NOMO-1 (cell line): ENCODE results near the gene ERRFI1.
"Not testable (repeated sequence)": the region's sequence is repeated elsewhere in the genome, so short reads cannot be mapped to it uniquely, and the experiment has no call there.

Experiments used
- DNase-seq, 2 experiments: peaks; one replicate each; lab custom pipeline; 2025; ENCODE audit not compliant: unreplicated experiment in 2 of 2; lab: John Stamatoyannopoulos, UW

Gene ERRFI1

DNA sequence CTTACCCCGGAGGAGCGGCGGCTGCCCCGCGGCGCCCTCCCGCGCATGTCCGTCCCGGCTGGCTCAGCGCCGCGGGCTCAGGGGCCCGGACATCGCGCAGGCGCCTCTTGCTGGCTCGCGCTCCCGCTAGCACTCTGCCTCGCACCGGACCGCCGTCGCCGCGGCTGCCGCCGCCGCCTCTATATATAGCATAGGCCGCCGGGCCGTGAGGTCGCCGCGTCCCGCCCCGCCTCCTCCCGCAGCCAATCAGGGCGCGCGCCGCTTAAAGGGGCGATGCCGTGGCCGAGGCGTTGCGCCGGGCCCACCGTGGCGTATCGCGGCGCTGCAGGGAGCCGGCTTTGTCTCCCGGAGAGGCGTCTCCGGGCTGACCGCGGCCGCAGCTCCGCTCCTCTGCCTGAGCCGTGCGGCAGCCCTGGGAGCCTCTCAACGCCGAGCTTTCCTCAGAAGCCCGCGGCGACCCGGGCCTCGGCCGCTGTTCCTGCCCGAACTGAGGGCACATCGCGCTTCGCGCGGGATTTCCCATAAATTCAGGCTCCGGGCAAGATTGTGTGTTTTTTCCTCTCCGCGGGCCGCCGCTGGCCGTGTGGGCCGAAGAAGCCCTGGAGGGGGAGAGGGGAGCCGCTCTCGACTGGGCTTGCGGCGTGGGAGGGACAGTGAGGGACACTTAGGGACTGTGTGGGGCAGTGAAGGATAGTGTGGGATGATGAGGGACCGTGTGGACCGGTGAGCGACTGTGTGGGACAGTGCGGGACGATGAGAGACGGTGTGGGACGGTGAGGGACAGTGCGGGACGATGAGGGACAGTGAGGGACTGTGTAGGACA, at the start of gene ERRFI1:
Gene ERRFI1 (minus strand): TSS at position 157 of the 823 bp plus-strand sequence. CDS start 10,690 bp downstream, outside the sequence.
- peak; percentile 61 to 84 for DNase-seq

DNA sequence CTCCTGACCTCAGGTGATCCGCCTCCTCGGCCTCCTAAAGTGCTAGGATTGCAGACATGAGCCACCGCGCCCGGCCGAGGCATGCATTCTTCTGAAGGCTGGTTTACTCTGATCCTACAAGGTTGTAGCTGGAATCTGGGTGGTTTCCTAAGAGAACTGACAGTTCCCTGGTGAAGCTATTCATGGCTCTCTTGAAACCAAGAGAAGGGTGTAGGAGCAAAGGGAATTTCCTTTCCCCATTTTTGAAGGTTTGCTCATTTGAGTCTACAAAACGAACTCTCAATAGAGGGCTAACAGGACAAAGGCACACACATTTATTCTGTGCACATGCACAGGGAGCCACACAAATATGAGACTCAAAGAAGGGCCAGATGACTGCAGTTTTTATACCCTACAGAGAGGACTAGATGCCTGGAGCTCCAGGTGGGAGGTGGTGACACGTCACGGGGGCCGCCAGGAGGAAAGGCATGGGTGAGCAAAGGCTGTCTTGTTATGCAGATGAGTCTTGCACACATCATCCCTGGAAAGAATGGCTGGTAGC, 49.5 kb upstream of the ERRFI1 start:
- no peak for DNase-seq

DNA sequence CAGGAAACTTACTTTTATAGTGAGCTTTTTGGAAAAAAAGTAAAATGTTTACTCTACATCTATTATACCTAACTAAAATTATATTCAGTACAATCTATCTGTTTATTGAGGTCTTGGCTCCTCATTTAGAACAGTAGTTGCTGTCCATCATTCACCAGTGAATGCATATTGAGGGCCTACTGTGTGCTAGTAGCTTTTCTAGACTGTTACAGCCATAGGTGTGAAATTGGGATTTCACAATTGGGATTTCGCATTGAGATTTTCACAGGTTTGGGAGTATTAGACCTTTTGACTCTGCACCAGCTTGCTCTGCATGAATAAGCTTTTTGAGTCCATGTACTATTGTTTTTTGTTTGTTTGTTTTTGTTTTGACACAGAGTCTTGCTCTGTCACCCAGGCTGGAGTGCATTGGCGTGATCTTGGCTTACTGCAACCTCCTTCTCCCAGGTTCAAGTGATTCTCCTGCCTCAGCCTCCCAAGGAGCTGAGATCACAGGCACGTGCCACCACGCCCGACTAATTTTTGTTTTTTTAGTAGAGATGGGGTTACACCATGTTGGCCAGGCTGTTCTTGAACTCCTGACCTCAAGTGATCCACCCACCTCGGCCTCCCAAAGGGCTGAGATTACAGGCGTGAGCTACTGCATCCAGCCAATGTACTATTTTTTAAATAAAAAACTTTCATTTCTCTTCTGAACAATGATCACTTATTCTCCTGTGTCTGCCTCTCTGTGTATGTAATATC, 47.2 kb upstream of the ERRFI1 start:
- no peak for DNase-seq

DNA sequence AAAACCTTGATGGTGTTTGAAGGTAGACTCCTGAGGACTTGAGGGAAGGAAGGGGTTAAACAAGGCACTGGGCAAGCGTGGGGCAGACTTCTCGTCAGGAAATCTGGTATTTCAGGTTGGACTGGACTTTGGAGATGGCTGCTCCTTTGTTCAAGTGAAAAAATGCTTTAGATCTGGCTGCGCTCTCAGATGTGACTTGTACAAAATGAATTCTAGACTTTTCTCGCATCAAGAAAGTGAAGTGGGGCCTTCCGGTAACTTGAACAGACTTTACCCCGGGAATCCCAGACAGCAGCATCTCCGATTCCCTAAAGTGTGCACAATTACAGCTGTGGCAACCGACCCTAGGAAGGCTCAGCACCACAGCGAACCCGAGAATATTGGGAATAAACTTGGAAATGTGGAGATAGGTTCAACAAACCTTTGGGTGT, 44.3 kb upstream of the ERRFI1 start:
- DNase-seq, result no peak

DNA sequence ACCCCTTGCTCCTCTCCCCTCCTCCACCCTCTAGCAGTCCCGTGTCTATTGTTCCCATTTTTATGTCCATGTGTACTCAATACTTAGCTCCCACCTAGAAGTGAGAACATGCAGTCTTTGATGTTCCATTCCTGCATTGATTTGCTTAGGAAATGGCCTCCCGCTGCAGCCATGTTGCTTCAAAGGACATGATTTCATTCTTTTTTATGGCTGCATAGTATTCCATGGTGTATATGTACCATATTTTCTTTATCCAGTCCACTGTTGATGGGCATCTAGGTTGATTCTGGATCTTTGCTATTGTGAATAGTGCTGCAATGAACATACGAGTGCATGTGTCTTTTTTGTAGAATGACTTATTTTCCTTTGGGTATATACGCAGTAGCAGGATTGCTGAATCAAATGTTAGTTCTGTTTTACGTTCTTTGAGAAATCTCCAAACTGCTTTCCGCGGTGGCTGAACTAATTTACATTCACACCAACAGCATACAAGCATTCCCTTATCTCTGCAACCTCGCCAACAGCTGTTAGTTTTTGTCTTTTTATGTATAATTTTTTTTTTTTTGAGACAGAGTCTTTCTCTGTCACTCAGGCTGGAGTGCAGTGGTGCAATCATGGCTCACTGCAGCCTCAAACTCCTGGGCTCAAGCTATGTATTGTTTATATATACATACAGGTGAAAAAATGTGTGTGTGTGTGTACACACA, 43.7 kb upstream of the ERRFI1 start:
- not testable (repeated sequence) for DNase-seq

DNA sequence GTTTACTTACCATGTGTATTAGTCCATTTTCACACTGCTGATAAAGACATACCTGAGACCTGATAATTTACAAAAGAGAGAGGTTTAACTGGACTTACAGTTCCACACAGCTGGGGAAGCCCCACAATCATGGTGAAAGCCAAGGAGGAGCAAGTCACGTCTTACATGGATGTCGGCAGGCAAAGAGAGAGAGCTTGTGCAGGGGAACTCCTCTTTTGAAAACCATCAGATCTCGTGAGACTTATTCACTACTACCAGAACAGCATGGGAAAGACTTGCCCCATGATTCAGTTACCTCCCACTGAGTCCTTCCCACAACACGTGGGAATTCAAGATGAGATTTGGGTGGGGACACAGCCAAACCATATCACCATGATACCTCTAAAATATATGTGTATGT, 39.3 kb upstream of the ERRFI1 start:
- no peak for DNase-seq

GRCh38 chr1:8063298-8064036, 37.4 kb upstream of the ERRFI1 start:
- DNase-seq, result no peak

GRCh38 chr1:8062861-8063260, 36.8 kb upstream of the ERRFI1 start:
- DNase-seq, result no peak

DNA sequence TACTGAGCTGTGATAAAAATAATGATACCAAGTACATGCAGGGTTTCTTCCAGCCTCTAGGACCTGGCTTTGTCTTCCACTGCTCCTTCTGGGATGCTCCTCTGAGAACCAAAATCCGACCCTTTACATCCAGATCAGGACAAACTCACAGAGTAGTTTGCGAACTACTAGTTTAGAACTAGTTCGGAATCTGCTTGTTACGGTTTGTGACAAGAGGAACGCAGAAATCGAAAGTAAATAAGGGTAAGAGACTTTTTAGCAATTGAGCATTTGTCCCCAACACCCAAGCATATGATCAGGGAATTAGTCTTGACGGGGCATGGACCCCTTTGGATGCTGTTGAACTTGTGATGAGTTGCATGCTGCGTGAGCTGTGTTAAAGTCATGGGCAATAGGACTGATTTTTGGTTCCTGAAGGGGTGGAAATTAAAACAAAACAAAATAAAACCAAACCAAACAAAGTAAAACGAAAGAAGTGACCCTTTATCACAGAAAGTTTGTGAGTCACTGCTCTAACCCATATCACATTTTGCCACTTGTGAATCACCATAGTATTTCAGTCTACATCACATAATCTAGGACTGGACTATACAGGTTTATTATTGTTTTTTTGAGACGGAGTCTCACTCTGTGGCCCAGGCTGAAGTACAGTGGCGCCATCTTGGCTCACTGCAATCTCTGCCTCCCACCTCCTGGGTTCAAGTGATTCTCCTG, 35.7 kb upstream of the ERRFI1 start:
- DNase-seq, result no peak

DNA sequence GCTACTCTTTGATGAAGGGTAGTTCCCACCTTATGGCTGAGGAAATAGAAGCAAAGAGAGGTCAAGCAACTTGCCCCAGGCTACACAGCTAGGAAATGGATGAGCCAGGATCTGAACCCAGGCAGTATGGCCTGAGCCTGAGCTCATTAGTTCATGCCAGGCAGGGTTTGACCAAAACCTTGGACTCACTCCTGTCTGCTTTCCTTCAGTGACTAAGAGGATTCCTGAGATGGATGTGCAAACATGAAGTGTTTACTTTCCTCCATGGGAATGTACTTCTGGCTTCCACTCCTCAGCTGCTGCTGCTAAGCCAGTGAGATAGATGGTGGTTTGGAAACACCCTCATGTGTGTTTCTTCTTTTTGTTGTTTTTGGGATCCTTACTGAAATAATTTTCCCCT, 35.1 kb upstream of the ERRFI1 start:
- DNase-seq, result no peak

DNA sequence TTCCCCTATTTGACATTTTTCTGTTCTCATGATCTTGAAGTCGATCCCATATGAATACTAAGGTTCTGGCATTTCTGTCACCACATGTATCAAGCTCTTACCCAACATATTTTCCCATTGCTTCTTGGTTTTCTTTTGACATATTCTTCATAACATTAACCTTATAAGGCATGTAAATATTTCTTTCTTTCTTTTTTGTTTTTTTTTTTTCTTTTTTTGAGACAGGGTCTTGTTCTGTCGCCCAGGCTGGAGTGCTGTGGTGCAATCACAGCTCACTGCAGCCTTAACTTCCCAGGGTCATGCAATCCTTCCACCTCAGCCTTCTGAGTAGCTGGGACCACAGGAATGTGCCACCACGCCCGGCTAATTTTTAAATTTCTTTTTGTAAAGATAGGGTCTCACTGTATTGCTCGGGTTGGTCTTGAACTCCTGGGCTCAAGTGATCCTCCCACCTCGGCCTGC, 33.1 kb upstream of the ERRFI1 start:
- no peak for DNase-seq

DNA sequence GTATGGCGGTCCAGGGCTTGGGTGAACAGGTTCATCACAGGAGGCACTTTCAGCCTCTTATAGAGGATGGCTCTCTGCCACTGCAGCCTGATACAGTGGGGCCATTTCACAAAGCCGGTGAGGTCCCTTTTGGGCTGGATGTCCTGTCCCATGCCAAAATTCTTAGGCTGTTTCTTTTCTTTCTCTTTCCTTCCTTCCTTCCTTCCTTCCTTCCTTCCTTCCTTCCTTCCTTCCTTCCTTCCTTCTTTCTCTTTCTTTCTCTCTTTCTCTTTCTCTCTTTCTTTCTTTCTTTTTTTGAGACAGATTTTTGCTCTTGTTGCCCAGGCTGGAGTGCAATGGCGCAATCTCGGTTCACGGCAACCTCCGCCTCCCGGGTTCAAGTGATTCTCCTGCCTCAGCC, 31.7 kb upstream of the ERRFI1 start:
- DNase-seq, result not testable (repeated sequence)

DNA sequence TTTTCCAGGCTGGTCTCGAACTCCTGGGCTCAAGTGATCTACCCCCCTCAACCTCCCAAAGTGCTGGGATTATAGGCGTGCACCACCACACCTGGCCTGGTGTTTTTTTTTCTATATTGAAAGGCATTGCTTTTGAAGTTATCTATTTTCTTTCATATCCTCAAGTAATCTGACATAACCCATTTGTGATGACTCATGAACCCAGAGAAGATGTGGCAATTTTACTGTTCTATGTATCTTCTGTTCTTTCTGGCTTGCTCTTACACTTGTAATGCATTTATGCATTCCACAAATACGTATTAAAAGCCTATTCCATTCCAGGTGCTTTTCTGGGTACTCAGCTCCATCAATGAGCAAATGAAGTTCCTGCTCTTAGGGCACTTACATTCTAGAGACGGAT, 29.9 kb upstream of the ERRFI1 start:
- peak in 1 of 2 experiments; percentile 45 for DNase-seq

DNA sequence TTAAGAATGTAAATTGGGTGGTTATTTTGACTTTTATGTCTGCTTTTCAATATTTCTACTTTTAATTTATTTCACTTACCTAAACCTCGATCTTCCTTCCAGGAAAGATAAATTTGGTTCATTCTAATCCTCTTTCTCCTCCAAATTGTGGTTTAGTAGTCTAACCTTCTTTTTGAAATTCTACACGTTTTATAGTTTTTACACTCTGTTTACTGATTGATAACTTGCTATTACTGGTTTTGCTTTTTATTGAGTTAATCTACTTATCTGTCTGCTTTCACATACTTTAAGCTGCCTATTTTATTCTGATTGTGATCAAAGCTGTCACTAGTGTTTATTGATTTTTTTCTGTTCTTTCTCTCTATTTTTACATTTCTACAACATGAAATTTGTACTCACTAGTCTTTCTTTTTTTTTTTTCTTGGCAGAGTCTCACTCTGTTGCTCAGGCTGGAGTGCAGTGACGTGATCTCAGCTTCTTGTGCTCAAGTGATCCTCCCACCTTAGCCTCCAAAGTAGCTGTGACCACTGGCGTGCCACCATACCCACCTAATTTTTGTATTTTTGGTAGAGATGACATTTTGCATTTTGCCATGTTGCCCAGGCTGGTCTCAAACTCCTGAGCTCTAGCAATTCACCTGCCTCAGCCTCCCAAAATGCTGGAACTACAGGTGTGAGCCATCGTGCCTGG, 27.9 kb upstream of the ERRFI1 start:
- no peak for DNase-seq

- DNase-seq, result no peak
Observed at GRCh38 chr1:8051650-8052049, 25.5 kb upstream of the ERRFI1 start.

GRCh38 chr1:8049229-8049628, 23.1 kb upstream of the ERRFI1 start:
- not testable (repeated sequence) for DNase-seq

DNA sequence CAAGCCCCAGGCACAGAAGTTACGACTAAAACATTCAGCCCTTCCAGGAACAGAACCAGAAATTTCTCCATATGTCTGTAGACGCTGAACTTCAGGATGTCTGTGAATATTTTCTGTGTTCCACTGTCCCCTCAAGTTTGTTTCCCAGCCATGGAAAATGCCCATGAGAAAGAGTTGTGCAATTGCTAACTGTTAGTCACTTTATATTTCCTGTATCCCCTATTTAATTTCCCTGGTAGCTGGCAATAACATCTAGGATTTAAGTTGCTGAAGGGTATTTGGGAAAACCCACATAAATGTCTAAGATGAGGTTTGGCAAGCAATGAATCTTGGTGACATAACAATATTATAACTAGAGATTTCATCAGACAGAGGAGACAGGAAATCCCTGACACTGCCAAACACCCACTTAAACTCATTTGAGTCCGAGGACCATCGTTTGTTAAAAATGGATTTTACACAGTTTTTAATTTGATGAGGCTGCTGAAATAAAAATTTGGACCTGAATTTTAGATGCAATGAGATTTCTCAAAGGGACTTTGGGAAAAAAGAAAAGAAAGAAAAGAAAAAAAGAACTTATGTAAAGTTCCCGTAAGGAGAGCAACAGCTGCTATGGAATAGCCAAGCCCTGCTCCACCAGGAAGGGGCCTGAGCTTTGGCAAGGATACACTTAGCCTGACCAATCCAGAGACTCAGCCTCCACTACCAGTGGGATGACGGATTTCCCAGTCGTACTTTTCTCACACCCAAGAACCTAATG, 21.8 kb upstream of the ERRFI1 start:
- peak in 1 of 2 experiments; percentile 21 for DNase-seq

- DNase-seq, result peak in 1 of 2 experiments; percentile 14
Observed at GRCh38 chr1:8047112-8047511, 21.0 kb upstream of the ERRFI1 start.
